Uterus (tissue), 2 donors: ENCODE measurements around the gene KIF1B.

Experiments
- POLR2A ChIP-seq, 2 donors: fragments of 450-650 bp; IDR thresholded peaks; one replicate each; pipeline ENCODE4 v1.6.1; 2016; ENCODE audit warnings: antibody characterized with exemption in 2 of 2, mild to moderate bottlenecking in 1 of 2, moderate library complexity in 1 of 2
- TF ChIP-seq, protein P1 (sequence below), 4 experiments: fragments of 200-600 bp in 2 of 4; fragments of 450-650 bp in 2 of 4; sonication (generic) in 2 of 4; IDR thresholded peaks; one replicate each; pipeline ENCODE4 v1.5.1; 2016 to 2019; ENCODE audit warnings: antibody characterized with exemption in 4 of 4, mild to moderate bottlenecking in 2 of 4, moderate library complexity in 1 of 4

DNA sequence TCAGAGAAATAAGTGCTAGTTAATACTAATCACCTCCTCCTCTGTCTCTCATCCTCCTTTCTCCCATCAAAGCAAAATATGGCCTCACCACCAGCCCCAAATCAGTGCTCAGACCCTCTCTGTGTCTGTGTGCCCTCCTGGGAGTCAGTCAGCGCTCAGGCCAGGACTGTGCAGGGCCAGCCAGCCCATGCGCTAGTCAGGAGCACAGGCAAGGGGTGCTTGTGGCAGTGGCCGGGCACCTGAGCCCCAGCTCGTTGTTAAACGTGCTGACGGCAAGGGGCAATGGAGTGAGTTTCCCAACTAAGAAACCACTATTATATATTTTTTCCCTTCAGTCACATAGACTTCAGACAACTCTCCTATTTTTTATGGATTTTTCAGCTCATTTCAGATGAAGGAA, 169.3 kb downstream of the KIF1B start:
- TF ChIP-seq, protein P1, sequence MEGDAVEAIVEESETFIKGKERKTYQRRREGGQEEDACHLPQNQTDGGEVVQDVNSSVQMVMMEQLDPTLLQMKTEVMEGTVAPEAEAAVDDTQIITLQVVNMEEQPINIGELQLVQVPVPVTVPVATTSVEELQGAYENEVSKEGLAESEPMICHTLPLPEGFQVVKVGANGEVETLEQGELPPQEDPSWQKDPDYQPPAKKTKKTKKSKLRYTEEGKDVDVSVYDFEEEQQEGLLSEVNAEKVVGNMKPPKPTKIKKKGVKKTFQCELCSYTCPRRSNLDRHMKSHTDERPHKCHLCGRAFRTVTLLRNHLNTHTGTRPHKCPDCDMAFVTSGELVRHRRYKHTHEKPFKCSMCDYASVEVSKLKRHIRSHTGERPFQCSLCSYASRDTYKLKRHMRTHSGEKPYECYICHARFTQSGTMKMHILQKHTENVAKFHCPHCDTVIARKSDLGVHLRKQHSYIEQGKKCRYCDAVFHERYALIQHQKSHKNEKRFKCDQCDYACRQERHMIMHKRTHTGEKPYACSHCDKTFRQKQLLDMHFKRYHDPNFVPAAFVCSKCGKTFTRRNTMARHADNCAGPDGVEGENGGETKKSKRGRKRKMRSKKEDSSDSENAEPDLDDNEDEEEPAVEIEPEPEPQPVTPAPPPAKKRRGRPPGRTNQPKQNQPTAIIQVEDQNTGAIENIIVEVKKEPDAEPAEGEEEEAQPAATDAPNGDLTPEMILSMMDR (IDR thresholded peaks at IDR 0.05), result no peak
- no peak for TF ChIP-seq POLR2A (IDR thresholded peaks at IDR 0.05)
